CD4-positive, CD25-positive, alpha-beta regulatory T cell (primary cell): Measurements from ENCODE around the gene MLIP. TPM values are rescaled to one million over a fixed set of nuclear protein-coding genes. Genes with fewer than 3 reads are reported as not detected.

Source experiments
- ATAC-seq, 2 donors: fragments of 150-1000 bp; cut with Tn5 transposase; one replicate each; pipeline ENCODE4 v1.10.0; 2021; ENCODE audit warnings: low read depth in 2 of 2, moderate number of reproducible peaks in 2 of 2, moderate library complexity in 1 of 2
- DNase-seq, 3 donors: peaks; one replicate each; pipeline versions ENCODE4 v3.0.0 to v3.0.0-alpha.2; 2012 to 2022; ENCODE audit warnings: mixed read lengths in 1 of 3
- H3K27ac ChIP-seq: one replicate; pipeline ENCODE4 v1.7.0; 2013; ENCODE audit warnings: mild to moderate bottlenecking, low read length; ENCODE audit not compliant: insufficient read depth, poor library complexity, severe bottlenecking
- H3K27me3 ChIP-seq: one replicate; pipeline ENCODE4 v1.7.0; 2013; ENCODE audit warnings: low read length; ENCODE audit not compliant: control insufficient read depth, insufficient read depth
- H3K36me3 ChIP-seq: one replicate; pipeline ENCODE4 v1.7.0; 2013; ENCODE audit warnings: mild to moderate bottlenecking, low read length, moderate library complexity; ENCODE audit not compliant: control insufficient read depth, insufficient read depth
- H3K4me1 ChIP-seq: 2 replicates; pipeline ENCODE4 v1.7.0; 2013; ENCODE audit warnings: mild to moderate bottlenecking, low read length; ENCODE audit not compliant: insufficient read depth, control insufficient read depth, poor library complexity, severe bottlenecking
- H3K4me3 ChIP-seq: one replicate; pipeline ENCODE4 v1.7.0; 2013; ENCODE audit warnings: low read depth, mild to moderate bottlenecking, low read length, moderate library complexity
- H3K9me3 ChIP-seq, 2 experiments: 1 replicate in 1 of 2; 2 replicates in 1 of 2; pipeline ENCODE4 v1.7.0; 2013; ENCODE audit warnings: low read length in 2 of 2, mild to moderate bottlenecking in 1 of 2, moderate library complexity in 1 of 2; ENCODE audit not compliant: control insufficient read depth in 2 of 2
- H3K27ac Mint-ChIP-seq, 3 donors: one replicate each; pipeline ENCODE4 v1.8.0; 2020 to 2022; ENCODE audit warnings: mild to moderate bottlenecking in 3 of 3, mixed read lengths in 3 of 3, moderate library complexity in 2 of 3
- H3K27me3 Mint-ChIP-seq: one replicate; pipeline ENCODE4 v1.8.0; 2022; ENCODE audit warnings: mild to moderate bottlenecking, mixed read lengths
- H3K36me3 Mint-ChIP-seq: one replicate; pipeline ENCODE4 v1.8.0; 2020; ENCODE audit warnings: mixed read lengths
- H3K4me1 Mint-ChIP-seq, 4 donors: one replicate each; pipeline ENCODE4 v1.8.0; 2020 to 2022; ENCODE audit warnings: mixed read lengths in 4 of 4, mild to moderate bottlenecking in 1 of 4
- H3K4me3 Mint-ChIP-seq, 4 donors: one replicate each; pipeline ENCODE4 v1.8.0; 2020 to 2022; ENCODE audit warnings: mild to moderate bottlenecking in 4 of 4, mixed read lengths in 4 of 4, moderate library complexity in 3 of 4
- H3K9me3 Mint-ChIP-seq, 7 donors: one replicate each; pipeline ENCODE4 v1.8.0; 2020 to 2022; ENCODE audit warnings: mixed read lengths in 7 of 7, mild to moderate bottlenecking in 3 of 7, moderate library complexity in 2 of 7
- polyA plus RNA-seq, 4 donors: library from polyadenylated mRNA; unstranded; fragments of 300-500 nt; fragmentation: Illumina TruSeq; gene quantifications; one replicate each; pipeline ENCODE4 v1.2.3, GENCODE V29; 2021
- total RNA-seq: library from RNA; stranded (reverse); gene quantifications from one replicate; pipeline ENCODE4 v1.2.3, GENCODE V29; 2022

The MLIP gene
- total and polyA plus RNA-seq, 5 donors from 2014 or later = not detected

DNA sequence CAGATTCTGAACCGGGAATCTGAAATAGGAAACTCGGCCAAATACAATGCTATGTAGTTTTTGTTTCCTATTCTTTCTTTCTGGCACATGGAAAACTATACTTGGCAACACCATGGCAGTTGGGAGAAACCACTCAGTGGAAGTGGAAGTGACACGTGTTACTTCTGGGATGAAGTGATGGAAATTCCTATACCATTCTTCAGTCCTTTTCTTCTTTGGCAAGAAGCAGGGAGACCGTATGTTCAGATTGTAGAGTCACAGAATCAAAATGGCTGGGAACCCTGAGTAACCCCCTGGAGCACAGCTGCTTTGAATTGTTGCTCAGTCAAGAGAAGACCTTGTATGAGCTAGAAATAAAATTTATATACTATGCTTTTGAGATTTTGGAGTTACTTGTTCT lies 178.2 kb downstream of the MLIP start:
- ATAC-seq = no peak
- no peaks in the 10 kb centered on the region for H3K4me1 Mint-ChIP-seq
- no peaks in the 10 kb centered on the region for H3K27me3 Mint-ChIP-seq
- H3K27ac Mint-ChIP-seq = no peak overlapping the region
- H3K4me3 ChIP-seq = no peak overlapping the region
- H3K27ac ChIP-seq = no peak overlapping the region
- H3K36me3 Mint-ChIP-seq = no peaks in the 10 kb centered on the region
- peaks cover 0 to 11% (median 4%) of the 10 kb centered on the region in 7 donors for H3K9me3 Mint-ChIP-seq
- H3K36me3 ChIP-seq = no peaks in the 10 kb centered on the region
- no peaks in the 10 kb centered on the region for H3K4me1 ChIP-seq
- no peaks in the 10 kb centered on the region for H3K9me3 ChIP-seq
- no peak for DNase-seq
- no peaks in the 10 kb centered on the region for H3K27me3 ChIP-seq
- no peak overlapping the region for H3K4me3 Mint-ChIP-seq

DNA sequence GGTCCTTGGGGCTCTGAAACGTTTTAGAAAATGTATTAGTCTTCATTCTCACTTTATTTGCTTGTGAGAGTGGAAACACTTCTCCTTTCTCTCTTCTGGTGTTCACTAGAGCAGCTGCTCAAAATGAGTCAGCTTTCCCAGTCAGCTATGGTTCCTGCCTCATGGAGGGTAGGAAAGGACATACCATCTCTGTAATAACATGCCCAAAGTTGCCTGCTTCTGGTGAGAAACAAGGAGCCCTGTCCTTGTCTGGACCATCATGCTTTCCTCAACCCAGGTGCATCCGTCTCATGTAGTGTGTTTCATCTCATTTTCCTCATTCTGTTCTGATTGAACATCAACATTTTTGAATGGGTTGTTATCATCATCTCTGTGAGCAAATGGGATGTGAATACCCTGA lies 179.9 kb downstream of the MLIP start:
- Histone ChIP-seq H3K4me3 (no peak overlapping the region), H3K9me3 (no peaks in the 10 kb centered on the region), H3K36me3 (no peaks in the 10 kb centered on the region), H3K27ac (no peak overlapping the region), H3K4me1 (no peaks in the 10 kb centered on the region), H3K27me3 (no peaks in the 10 kb centered on the region)
- Mint-ChIP-seq H3K36me3 (no peaks in the 10 kb centered on the region), H3K4me1 (no peaks in the 10 kb centered on the region), H3K9me3 (peaks cover 0 to 11% (median 4%) of the 10 kb centered on the region in 7 donors), H3K27me3 (no peaks in the 10 kb centered on the region), H3K4me3 (no peak overlapping the region), H3K27ac (no peak overlapping the region)
- ATAC-seq (no peak), DNase-seq (no peak)

DNA sequence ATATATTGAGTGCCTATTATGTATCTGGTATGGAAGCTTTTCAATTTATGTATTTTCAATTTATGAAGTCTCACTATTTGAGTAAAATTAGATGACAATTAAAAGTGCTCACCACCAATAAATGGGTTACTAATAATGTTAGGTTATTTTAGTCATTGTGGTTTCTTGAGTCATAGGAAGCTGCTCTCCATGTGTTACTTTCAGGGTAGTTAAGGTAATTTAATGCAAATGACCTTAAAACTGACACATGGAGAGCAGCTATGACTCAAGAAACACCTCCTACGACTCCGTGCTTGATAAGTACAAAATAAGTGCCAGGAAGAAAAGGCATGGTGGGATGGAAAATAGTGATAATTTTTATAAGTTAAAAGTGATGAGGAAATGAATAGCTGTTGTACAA lies 180.5 kb downstream of the MLIP start:
- H3K36me3 ChIP-seq = no peaks in the 10 kb centered on the region
- no peak overlapping the region for H3K27ac ChIP-seq
- peaks cover 0 to 11% (median 4%) of the 10 kb centered on the region in 7 donors for H3K9me3 Mint-ChIP-seq
- H3K4me3 ChIP-seq = no peak overlapping the region
- no peak for ATAC-seq
- H3K27me3 ChIP-seq = no peaks in the 10 kb centered on the region
- DNase-seq = peak in 1 of 3 donors; percentile 1
- no peaks in the 10 kb centered on the region for H3K9me3 ChIP-seq
- H3K4me1 Mint-ChIP-seq = no peaks in the 10 kb centered on the region
- no peaks in the 10 kb centered on the region for H3K4me1 ChIP-seq
- H3K4me3 Mint-ChIP-seq = no peak overlapping the region
- H3K27ac Mint-ChIP-seq = no peak overlapping the region
- H3K27me3 Mint-ChIP-seq = no peaks in the 10 kb centered on the region
- H3K36me3 Mint-ChIP-seq = no peaks in the 10 kb centered on the region

DNA sequence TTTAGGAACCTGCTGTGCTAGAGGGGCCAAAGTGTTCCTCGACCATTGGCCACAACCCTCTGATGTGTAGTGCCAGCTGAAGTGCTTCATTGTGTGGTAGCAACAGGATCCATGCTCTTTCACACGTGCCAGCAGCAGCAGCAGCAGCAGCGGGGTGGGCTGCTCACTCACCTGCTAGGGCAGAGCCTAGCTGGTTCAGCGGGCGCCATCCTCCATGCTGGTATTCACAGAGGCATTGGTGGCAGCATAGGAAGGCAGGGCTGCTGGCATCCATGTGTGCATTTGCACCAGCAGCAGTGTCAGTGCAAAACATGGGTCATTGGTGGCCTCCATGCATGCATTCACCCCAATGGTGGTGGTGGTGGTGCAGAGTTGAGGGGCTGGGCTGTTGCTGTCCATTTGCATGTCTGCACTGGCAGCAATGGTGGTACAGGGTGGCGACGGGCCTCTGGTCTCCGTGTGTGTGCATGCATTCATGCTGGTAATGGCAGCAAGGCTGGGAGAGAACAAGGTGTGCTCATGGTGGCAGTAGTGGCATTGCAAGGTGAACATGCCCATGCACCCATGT lies 183.8 kb downstream of the MLIP start:
- H3K27me3 Mint-ChIP-seq = no peaks in the 10 kb centered on the region
- Histone ChIP-seq H3K27ac (no peak overlapping the region), H3K36me3 (no peaks in the 10 kb centered on the region), H3K4me3 (no peak overlapping the region), H3K27me3 (no peaks in the 10 kb centered on the region), H3K9me3 (no peaks in the 10 kb centered on the region), H3K4me1 (no peaks in the 10 kb centered on the region)
- H3K27ac Mint-ChIP-seq = no peak overlapping the region
- no peak overlapping the region for H3K4me3 Mint-ChIP-seq
- H3K36me3 Mint-ChIP-seq = no peaks in the 10 kb centered on the region
- ATAC-seq (no peak), DNase-seq (no peak)
- H3K9me3 Mint-ChIP-seq = peaks cover 0 to 5% (median 1%) of the 10 kb centered on the region in 7 donors
- H3K4me1 Mint-ChIP-seq = no peaks in the 10 kb centered on the region

DNA sequence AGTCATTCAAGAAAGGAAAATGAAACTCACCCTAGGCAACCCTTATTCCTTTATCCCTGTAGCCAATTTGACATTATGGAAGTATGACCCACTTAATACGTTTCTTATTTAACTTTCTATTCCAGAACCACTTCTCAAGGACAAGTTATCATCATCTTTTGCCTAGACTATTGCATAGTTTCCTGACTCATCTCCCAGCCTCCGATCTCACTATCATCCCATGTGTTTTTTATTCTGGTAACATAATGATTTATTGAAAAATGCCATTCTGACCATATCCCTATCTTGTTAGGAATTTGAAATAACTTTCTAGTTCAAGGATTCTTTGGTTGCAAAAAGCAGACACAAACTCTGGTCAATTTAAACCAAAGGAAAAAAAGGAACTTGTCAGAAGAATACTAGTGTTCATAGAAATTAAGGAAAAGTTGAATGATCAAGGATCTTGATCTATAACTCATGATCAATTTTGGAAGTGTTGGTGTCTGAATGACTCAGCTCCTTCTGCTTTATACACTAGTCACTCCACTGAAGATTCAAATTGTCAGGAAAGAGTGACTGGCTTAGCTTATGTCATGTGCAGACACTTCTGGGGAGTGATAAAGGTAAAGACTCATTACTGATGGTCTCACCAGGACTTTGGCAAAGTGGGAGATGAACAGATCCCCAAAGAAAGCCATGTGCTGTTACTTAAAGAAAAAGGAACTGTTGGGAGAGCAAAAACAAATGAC lies 188.5 kb downstream of the MLIP start:
- no peak overlapping the region for H3K27ac Mint-ChIP-seq
- H3K9me3 Mint-ChIP-seq = peaks cover 0 to 7% (median 4%) of the 10 kb centered on the region in 7 donors
- H3K36me3 Mint-ChIP-seq = no peaks in the 10 kb centered on the region
- H3K27me3 Mint-ChIP-seq = no peaks in the 10 kb centered on the region
- Histone ChIP-seq H3K27ac (no peak overlapping the region), H3K4me3 (no peak overlapping the region), H3K36me3 (no peaks in the 10 kb centered on the region), H3K9me3 (no peaks in the 10 kb centered on the region), H3K4me1 (no peaks in the 10 kb centered on the region), H3K27me3 (no peaks in the 10 kb centered on the region)
- ATAC-seq (no peak), DNase-seq (no peak)
- H3K4me1 Mint-ChIP-seq = no peaks in the 10 kb centered on the region
- no peak overlapping the region for H3K4me3 Mint-ChIP-seq

DNA sequence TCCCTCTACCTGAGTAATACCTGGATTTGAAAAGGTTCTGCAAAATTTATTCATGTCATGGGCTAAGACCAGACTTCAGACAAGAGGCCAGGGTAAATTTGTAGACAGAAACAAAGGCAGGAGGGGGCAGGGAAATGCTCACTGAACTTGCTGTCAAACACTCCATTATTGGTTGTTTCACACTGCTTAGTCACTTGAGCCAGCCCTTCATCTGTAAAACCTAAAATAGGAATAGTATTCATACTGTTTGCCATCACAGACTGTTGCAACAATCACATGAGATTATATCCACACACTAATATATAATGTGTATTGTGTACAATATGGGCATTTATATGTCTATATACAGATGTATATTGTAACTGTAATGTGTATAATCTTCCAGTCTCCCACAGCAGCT lies 190.5 kb downstream of the MLIP start:
- DNase-seq (no peak), ATAC-seq (no peak)
- H3K9me3 ChIP-seq = no peaks in the 10 kb centered on the region
- no peaks in the 10 kb centered on the region for H3K27me3 ChIP-seq
- no peaks in the 10 kb centered on the region for H3K36me3 ChIP-seq
- H3K4me1 ChIP-seq = no peaks in the 10 kb centered on the region
- Mint-ChIP-seq H3K9me3 (peaks cover 0 to 7% (median 4%) of the 10 kb centered on the region in 7 donors), H3K36me3 (no peaks in the 10 kb centered on the region), H3K27me3 (no peaks in the 10 kb centered on the region), H3K4me3 (no peak overlapping the region), H3K27ac (no peak overlapping the region), H3K4me1 (no peaks in the 10 kb centered on the region)
- no peak overlapping the region for H3K27ac ChIP-seq
- H3K4me3 ChIP-seq = no peak overlapping the region

DNA sequence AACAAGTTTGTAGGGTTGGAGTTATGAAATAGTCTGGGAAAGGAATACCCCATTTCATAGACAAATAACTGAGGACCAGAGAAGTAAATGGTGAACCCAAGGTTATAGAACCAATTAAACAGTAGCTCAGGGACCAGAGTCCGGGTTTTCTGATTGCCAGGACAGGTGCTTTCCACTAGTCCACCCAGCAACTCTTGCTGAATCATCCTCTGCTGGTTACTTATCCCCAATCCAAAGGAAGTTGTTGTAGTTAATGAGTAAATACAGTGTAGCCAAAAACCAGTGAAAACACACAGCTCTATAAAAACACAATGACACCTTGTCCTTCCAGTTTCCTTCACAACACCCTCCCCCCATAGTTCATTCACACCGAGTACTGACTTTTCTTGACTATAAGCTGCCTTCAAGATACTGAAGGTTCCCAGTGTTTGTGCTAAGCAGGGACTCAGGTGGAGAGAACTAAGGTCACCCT lies 196.2 kb downstream of the MLIP start:
- no peak overlapping the region for H3K27ac Mint-ChIP-seq

More for the DNA sequence above, 196.2 kb downstream of the MLIP start:
- peaks cover 0 to 9% (median 4%) of the 10 kb centered on the region in 7 donors for H3K9me3 Mint-ChIP-seq
- Histone ChIP-seq H3K4me3 (no peak overlapping the region), H3K36me3 (no peaks in the 10 kb centered on the region), H3K27me3 (no peaks in the 10 kb centered on the region), H3K27ac (no peak overlapping the region), H3K9me3 (no peaks in the 10 kb centered on the region), H3K4me1 (no peaks in the 10 kb centered on the region)
- no peaks in the 10 kb centered on the region for H3K36me3 Mint-ChIP-seq
- no peaks in the 10 kb centered on the region for H3K27me3 Mint-ChIP-seq
- no peak for DNase-seq
- H3K4me3 Mint-ChIP-seq = no peak overlapping the region
- H3K4me1 Mint-ChIP-seq = no peaks in the 10 kb centered on the region
- no peak for ATAC-seq
